Measurements from ENCODE around the gene NLRP3. TPM values are rescaled to one million over a fixed set of nuclear protein-coding genes. Genes with fewer than 3 reads are reported as not detected.
"Not testable (repeated sequence)": the region's sequence is repeated elsewhere in the genome, so short reads cannot be mapped to it uniquely, and the experiment has no call there.

NLRP3 gene
- total and polyA plus RNA-seq, 2 experiments from 2014 or later: 0.13 TPM; not detected in 1

DNA sequence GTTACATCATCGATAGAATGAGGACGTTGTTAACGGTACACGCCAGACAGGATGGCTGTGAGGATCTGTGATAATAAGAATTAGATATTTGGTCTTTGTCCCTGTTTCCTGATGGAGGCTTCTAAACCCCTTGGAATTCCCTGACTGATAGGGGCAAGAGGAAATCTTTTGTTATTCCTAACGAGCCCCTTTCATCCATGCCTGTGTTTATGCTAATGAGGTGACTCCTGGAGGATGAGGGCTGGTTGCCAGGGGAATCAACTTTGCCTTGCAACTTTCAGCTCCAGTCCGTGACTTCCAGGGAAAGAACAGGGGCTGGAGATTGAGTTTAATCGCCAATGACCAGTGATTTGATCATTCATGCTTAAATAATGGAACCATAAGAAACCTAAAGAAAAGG, 39.3 kb upstream of the NLRP3 start:
- Histone ChIP-seq H4K20me1 (ENCODE audit: insufficient read depth, poor library complexity, severe bottlenecking) (no peaks in the 10 kb centered on the region), H3K4me3 (no peak overlapping the region), H2AFZ (no peak overlapping the region), H3K9me2 (replicated peaks; ENCODE audit: insufficient read depth) (no peaks in the 10 kb centered on the region), H3K27ac (no peak overlapping the region), H3K36me3 (replicated peaks; ENCODE audit: insufficient read depth, low read depth) (no peaks in the 10 kb centered on the region), H3K27me3 (no peaks in the 10 kb centered on the region), H3K9me3 (ENCODE audit: low read depth) (no peaks in the 10 kb centered on the region), H3K79me2 (no peaks in the 10 kb centered on the region), H3K4me1 (ENCODE audit: insufficient read depth) (no peaks in the 10 kb centered on the region), H3K4me2 (no peak overlapping the region)
- WGBS (ENCODE audit: low lambda C conversion rate, missing lambda C conversion rate): 31% methylated on average over 7 of the region's 7 CpGs
- TF ChIP-seq EZH2 (IDR thresholded peaks at IDR 0.05; ENCODE audit: borderline replicate concordance): no peak
- DNase-seq (ENCODE audit: low spot score): no peak

DNA sequence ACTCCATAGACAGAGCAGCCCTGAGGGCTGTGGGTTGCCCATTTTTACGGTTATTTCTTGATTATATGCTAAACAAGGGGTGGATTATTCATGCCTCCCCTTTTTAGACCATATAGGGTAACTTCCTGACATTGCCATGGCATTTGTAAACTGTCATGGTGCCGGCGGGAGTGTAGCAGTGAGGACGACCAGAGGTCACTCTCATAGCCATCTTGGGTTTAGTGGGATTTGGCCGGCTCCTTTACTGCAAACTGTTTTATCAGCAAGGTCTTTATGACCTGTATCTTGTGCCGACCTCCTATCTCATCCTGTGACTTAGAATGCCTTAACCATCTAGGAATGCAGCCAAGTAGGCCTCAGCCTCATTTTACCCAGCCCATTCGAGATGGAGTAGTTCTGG, 38.3 kb upstream of the NLRP3 start:
- H3K4me2 ChIP-seq: not testable (repeated sequence)

DNA sequence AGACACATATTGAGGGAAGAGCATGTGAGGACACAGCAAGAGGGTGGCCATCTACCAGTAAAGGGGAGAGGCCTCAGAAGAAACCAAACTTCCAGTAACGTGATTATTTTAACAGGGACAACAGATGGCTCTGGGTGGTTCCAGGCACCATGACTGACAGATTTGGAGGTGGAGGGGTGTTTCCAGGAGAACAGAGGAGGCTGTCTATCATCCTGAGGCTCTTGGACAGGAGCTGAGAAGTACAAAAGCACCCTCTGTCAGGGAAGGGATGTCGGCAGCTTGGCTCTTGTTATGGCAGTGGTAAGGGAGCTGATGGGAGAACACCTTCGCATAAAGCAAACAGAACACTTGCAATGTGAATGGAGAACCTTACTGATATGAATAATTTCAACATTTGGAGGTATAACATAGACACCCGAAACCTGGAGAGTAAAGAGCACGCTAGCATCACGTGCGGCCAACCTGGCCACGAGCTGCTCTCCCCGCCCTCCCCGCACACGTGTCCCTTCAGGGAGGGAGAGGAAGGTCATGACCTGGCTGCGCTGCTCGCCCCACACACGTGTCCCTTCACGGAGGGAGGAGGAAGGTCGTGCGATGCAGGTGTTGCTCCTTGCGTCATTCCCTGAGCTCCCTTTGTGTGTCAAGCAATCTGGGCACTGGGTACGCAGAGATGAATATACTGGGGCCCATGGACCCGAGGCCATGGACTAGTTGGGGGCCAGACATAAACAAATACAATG, 37.5 kb upstream of the NLRP3 start:
- H3K36me3 ChIP-seq (replicated peaks; ENCODE audit: insufficient read depth, low read depth): no peaks in the 10 kb centered on the region
- no peak for DNase-seq (ENCODE audit: low spot score)
- H3K9me3 ChIP-seq (ENCODE audit: low read depth): no peaks in the 10 kb centered on the region
- WGBS (ENCODE audit: low lambda C conversion rate, missing lambda C conversion rate): 87% methylated on average over 13 of the region's 20 CpGs
- H3K79me2 ChIP-seq: no peaks in the 10 kb centered on the region
- no peaks in the 10 kb centered on the region for H3K4me1 ChIP-seq (ENCODE audit: insufficient read depth)
- H4K20me1 ChIP-seq (ENCODE audit: insufficient read depth, poor library complexity, severe bottlenecking): no peaks in the 10 kb centered on the region
- no peak overlapping the region for H3K27ac ChIP-seq
- H3K9me2 ChIP-seq (replicated peaks; ENCODE audit: insufficient read depth): no peaks in the 10 kb centered on the region
- TF ChIP-seq, protein P1, sequence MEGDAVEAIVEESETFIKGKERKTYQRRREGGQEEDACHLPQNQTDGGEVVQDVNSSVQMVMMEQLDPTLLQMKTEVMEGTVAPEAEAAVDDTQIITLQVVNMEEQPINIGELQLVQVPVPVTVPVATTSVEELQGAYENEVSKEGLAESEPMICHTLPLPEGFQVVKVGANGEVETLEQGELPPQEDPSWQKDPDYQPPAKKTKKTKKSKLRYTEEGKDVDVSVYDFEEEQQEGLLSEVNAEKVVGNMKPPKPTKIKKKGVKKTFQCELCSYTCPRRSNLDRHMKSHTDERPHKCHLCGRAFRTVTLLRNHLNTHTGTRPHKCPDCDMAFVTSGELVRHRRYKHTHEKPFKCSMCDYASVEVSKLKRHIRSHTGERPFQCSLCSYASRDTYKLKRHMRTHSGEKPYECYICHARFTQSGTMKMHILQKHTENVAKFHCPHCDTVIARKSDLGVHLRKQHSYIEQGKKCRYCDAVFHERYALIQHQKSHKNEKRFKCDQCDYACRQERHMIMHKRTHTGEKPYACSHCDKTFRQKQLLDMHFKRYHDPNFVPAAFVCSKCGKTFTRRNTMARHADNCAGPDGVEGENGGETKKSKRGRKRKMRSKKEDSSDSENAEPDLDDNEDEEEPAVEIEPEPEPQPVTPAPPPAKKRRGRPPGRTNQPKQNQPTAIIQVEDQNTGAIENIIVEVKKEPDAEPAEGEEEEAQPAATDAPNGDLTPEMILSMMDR (IDR thresholded peaks at IDR 0.05; ENCODE audit: poor library complexity): no peak
- no peak for TF ChIP-seq EZH2phosphoT487 (IDR thresholded peaks at IDR 0.05; ENCODE audit: low read depth, severe bottlenecking, unreplicated experiment)
- TF ChIP-seq EZH2 (IDR thresholded peaks at IDR 0.05; ENCODE audit: borderline replicate concordance): no peak
- no peak overlapping the region for H3K4me2 ChIP-seq
- no peaks in the 10 kb centered on the region for H3K27me3 ChIP-seq
- H3K4me3 ChIP-seq: no peak overlapping the region
- H2AFZ ChIP-seq: no peak overlapping the region

More for the DNA sequence above, 38.3 kb upstream of the NLRP3 start:
- not testable (repeated sequence) for H2AFZ ChIP-seq; H3K4me3 ChIP-seq; H3K9me3 ChIP-seq (ENCODE audit: low read depth); DNase-seq (ENCODE audit: low spot score); H3K9me2 ChIP-seq (replicated peaks; ENCODE audit: insufficient read depth); H3K36me3 ChIP-seq (replicated peaks; ENCODE audit: insufficient read depth, low read depth); H3K4me1 ChIP-seq (ENCODE audit: insufficient read depth); H3K79me2 ChIP-seq; H4K20me1 ChIP-seq (ENCODE audit: insufficient read depth, poor library complexity, severe bottlenecking); H3K27me3 ChIP-seq; H3K27ac ChIP-seq
- 33% methylated on average over 7 of the region's 7 CpGs for WGBS (ENCODE audit: low lambda C conversion rate, missing lambda C conversion rate)

DNA sequence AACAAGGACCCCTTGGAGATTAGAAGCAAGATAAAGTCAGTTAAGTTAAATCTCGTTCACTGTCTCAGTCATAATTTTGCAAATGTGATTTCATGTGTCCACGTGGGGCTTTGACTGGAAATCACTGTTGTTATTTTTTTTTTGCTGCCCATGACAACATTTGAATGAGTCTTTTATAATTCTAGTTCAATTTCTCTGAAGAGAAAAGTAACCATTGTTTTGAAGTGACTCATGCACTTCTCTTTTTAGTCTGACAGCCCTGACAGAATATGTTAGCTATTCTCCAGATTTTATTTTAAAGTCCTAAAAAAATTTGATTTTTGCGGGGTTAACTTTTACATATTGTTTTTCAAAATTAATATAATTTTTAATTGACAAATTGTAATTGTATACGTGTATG, 30.7 kb upstream of the NLRP3 start:
- H2AFZ ChIP-seq: no peak overlapping the region
- H3K27me3 ChIP-seq: no peaks in the 10 kb centered on the region
- no peak overlapping the region for H3K4me2 ChIP-seq
- H3K9me3 ChIP-seq (ENCODE audit: low read depth): no peaks in the 10 kb centered on the region
- no peaks in the 10 kb centered on the region for H3K4me1 ChIP-seq (ENCODE audit: insufficient read depth)
- H3K79me2 ChIP-seq: no peaks in the 10 kb centered on the region
- no peaks in the 10 kb centered on the region for H4K20me1 ChIP-seq (ENCODE audit: insufficient read depth, poor library complexity, severe bottlenecking)
- H3K9me2 ChIP-seq (replicated peaks; ENCODE audit: insufficient read depth): no peaks in the 10 kb centered on the region
- no peak overlapping the region for H3K4me3 ChIP-seq
- no peaks in the 10 kb centered on the region for H3K36me3 ChIP-seq (replicated peaks; ENCODE audit: insufficient read depth, low read depth)
- no peak overlapping the region for H3K27ac ChIP-seq
- DNase-seq (ENCODE audit: low spot score): no peak
- TF ChIP-seq, protein P1 (IDR thresholded peaks at IDR 0.05; ENCODE audit: poor library complexity): no peak
- TF ChIP-seq EZH2phosphoT487 (IDR thresholded peaks at IDR 0.05; ENCODE audit: low read depth, severe bottlenecking, unreplicated experiment): no peak
- TF ChIP-seq EZH2 (IDR thresholded peaks at IDR 0.05; ENCODE audit: borderline replicate concordance): no peak
- WGBS (ENCODE audit: low lambda C conversion rate, missing lambda C conversion rate): 84% methylated on average over 4 of the region's 4 CpGs
